Sigmoid colon (tissue), 7 donors: ENCODE data around the gene DHX35. TPM values are rescaled to one million over a fixed set of nuclear protein-coding genes. Genes with fewer than 3 reads are reported as not detected.
"Not testable (repeated sequence)": the region's sequence is repeated elsewhere in the genome, so short reads cannot be mapped to it uniquely, and the experiment has no call there.

ENCODE experiments used
- DNase-seq: peaks from one replicate; pipeline ENCODE4 v3.0.0-alpha.2; 2019
- H3K27ac ChIP-seq, 4 donors: fragments of 200-600 bp; sonication (generic); one replicate each; pipeline ENCODE4 v1.5.1; 2016 to 2019; ENCODE audit warnings: mild to moderate bottlenecking in 1 of 4
- H3K27me3 ChIP-seq, 3 donors: fragments of 200-600 bp; sonication (generic); one replicate each; pipeline ENCODE4 v1.5.1; 2019; ENCODE audit warnings: mild to moderate bottlenecking in 1 of 3
- H3K36me3 ChIP-seq, 4 donors: fragments of 200-600 bp; sonication (generic); one replicate each; pipeline ENCODE4 v1.5.1; 2016 to 2019
- H3K4me1 ChIP-seq, 4 donors: fragments of 200-600 bp; sonication (generic); one replicate each; pipeline ENCODE4 v1.5.1; 2017 to 2019
- H3K4me3 ChIP-seq, 4 donors: fragments of 200-600 bp; sonication (generic); one replicate each; pipeline ENCODE4 v1.5.1; 2017 to 2019; ENCODE audit warnings: mild to moderate bottlenecking in 2 of 4, moderate library complexity in 1 of 4
- H3K9me3 ChIP-seq, 4 donors: fragments of 200-600 bp in 3 of 4; sonication (generic) in 3 of 4; one replicate each; pipeline versions ENCODE4 v1.5.1 to v1.6.1; 2013 to 2019
- EP300 ChIP-seq, 4 donors: sonication (generic); formaldehyde crosslinking; IDR thresholded peaks; one replicate each; pipeline ENCODE4 v1.6.1; 2017; ENCODE audit warnings: antibody characterized with exemption in 4 of 4
- POLR2A ChIP-seq, 2 donors: fragments of 450-650 bp; IDR thresholded peaks; one replicate each; pipeline ENCODE4 v1.6.1; 2016; ENCODE audit warnings: antibody characterized with exemption in 2 of 2, mild to moderate bottlenecking in 2 of 2, moderate library complexity in 2 of 2
- POLR2AphosphoS5 ChIP-seq, 4 donors: sonication (generic); formaldehyde crosslinking; IDR thresholded peaks; one replicate each; pipeline ENCODE4 v1.6.1; 2017; ENCODE audit warnings: antibody characterized with exemption in 4 of 4
- WGBS, 2 donors: extraction: QIAGEN DNeasy Blood & Tissue Kit; methylation state at CpG; one replicate each; pipeline ENCODE4 v1.1.7; 2013; 5-methylcytosine and 5-hydroxymethylcytosine counted together
- intact Hi-C: fragments of 100-400 bp; cut with DNase I; formaldehyde crosslinking; loops from one replicate; pipeline ENCODE4 v1.15.1; 2023
- polyA plus RNA-seq, 3 donors: library from polyadenylated mRNA; stranded (reverse); fragments of 200-250 nt; gene quantifications; one replicate each; pipeline ENCODE4 v1.2.3, GENCODE V29; 2013
- total RNA-seq, 4 donors: library from RNA; depleted of rRNA; stranded (reverse); fragments of >200 nt; gene quantifications; one replicate each; pipeline ENCODE4 v1.1.0, GENCODE V29; 2016
- TF ChIP-seq, protein P1 (sequence below), 4 experiments: fragments of 450-650 bp in 3 of 4; fragments of 200-600 bp in 1 of 4; IDR thresholded peaks; one replicate each; pipeline ENCODE4 v1.5.1; 2016 to 2019; ENCODE audit warnings: antibody characterized with exemption in 4 of 4, mild to moderate bottlenecking in 3 of 4, moderate library complexity in 2 of 4
- donor health status: healthy with polysubstance abuse.
- donor health status: Bipolar disorder and iron deficiency.
- donor health status: healthy.

Gene DHX35
- total and polyA plus RNA-seq, 7 donors = 8.8 to 33.2 (median 16.1) TPM

DNA sequence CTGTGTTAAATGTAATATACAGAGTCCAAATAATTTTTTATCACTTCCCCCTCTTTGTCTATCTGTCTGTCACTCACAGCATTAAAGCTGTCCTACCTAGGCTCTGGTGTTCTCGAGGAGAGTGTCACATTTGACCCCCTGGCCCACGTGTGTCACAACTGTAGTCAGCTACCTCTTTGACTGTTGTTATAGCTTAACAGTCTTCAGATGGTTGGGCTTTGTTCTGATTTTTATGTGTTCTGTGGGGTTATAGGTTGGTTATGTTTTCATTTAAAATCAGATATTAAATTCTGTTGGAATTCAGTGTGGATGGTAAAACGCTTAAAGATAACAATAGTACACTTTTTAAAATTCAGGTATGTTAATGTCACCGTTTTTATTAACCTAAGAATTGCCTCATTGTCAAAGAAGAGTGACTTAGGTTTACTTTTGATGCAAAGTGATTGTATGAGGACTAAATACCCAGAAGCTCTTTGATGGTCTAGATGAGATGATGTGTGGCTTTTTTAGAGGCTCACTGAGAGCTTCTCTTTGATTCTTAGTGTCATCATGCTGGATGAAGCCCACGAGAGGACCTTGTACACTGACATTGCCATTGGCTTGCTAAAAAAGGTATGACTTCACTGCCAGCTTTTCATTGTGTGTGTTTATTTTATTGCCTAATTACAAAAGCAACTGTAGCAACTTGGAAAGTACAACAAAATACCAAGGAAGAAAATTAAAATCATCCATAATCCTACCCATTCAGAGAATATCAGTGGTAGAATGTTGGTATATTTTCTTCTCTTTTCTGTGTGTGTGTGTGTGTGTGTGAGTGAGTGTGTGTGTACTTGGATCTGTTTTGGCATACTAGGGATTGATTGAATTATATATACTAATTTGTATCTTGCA, 29.9 kb downstream of the DHX35 start:
- Histone ChIP-seq H3K4me3 (no peak overlapping the region), H3K27me3 (no peaks in the 10 kb centered on the region), H3K4me1 (peaks cover 0 to 21% (median under 1%) of the 10 kb centered on the region in 4 donors), H3K27ac (peak overlapping the region in 1 of 4 donors; percentile 6), H3K9me3 (no peaks in the 10 kb centered on the region), H3K36me3 (peaks cover 2 to 55% (median 10%) of the 10 kb centered on the region in 4 donors)
- 69 to 78% methylated on average over 5 of the region's 5 CpGs for WGBS, 2 donors
- no peak for DNase-seq
- TF ChIP-seq, protein P1, sequence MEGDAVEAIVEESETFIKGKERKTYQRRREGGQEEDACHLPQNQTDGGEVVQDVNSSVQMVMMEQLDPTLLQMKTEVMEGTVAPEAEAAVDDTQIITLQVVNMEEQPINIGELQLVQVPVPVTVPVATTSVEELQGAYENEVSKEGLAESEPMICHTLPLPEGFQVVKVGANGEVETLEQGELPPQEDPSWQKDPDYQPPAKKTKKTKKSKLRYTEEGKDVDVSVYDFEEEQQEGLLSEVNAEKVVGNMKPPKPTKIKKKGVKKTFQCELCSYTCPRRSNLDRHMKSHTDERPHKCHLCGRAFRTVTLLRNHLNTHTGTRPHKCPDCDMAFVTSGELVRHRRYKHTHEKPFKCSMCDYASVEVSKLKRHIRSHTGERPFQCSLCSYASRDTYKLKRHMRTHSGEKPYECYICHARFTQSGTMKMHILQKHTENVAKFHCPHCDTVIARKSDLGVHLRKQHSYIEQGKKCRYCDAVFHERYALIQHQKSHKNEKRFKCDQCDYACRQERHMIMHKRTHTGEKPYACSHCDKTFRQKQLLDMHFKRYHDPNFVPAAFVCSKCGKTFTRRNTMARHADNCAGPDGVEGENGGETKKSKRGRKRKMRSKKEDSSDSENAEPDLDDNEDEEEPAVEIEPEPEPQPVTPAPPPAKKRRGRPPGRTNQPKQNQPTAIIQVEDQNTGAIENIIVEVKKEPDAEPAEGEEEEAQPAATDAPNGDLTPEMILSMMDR (IDR thresholded peaks at IDR 0.05) = no peak
- TF ChIP-seq POLR2AphosphoS5 (IDR thresholded peaks at IDR 0.05) (no peak), POLR2A (IDR thresholded peaks at IDR 0.05) (no peak), EP300 (IDR thresholded peaks at IDR 0.05) (no peak)
- intact Hi-C loops = no loop called here

DNA sequence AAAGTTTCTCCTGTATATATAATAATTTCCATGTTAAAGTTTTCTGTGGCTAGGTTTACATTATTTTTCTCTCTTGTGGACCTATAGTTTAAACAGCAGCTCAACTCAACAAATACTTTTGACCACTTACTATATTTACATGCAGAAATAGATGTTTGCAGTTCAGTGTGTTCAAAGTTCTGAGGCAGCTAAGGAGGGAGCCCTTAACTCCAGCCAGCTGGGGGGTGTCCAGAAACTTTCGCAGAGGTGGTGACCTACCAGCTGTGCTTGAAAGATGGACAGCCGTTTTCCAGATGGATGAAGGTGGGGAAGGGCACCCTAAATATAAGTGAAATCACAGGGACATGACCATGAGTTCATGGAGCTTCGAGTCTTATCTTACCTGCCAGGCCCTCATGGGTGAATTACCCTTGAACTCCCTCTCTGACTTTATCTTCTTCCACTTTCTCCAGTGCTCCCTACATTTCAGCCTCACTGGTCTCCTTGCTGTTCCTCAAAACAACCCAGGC, 33.4 kb downstream of the DHX35 start:
- no peak for DNase-seq
- 78 to 88% methylated on average over 3 of the region's 3 CpGs for WGBS, 2 donors
- TF ChIP-seq POLR2AphosphoS5 (IDR thresholded peaks at IDR 0.05) (no peak), EP300 (IDR thresholded peaks at IDR 0.05) (no peak), POLR2A (IDR thresholded peaks at IDR 0.05) (no peak)
- TF ChIP-seq, protein P1 (IDR thresholded peaks at IDR 0.05) = no peak
- intact Hi-C loops = no loop called here
- peaks cover 4 to 67% (median 27%) of the 10 kb centered on the region in 4 donors for H3K36me3 ChIP-seq
- no peak overlapping the region for H3K4me3 ChIP-seq
- H3K9me3 ChIP-seq = no peaks in the 10 kb centered on the region
- H3K4me1 ChIP-seq = peaks cover 0 to 11% (median 0%) of the 10 kb centered on the region in 4 donors
- H3K27me3 ChIP-seq = no peaks in the 10 kb centered on the region
- no peak overlapping the region for H3K27ac ChIP-seq

- 93 to 98% methylated on average over 1 of the region's 1 CpG for WGBS, 2 donors
- H3K27ac ChIP-seq, H3K4me3 ChIP-seq, H3K9me3 ChIP-seq, intact Hi-C loops, DNase-seq, H3K27me3 ChIP-seq: not testable (repeated sequence)
- Histone ChIP-seq H3K36me3 (peaks cover 8 to 74% (median 27%) of the 10 kb centered on the region in 4 donors), H3K4me1 (peaks cover 0 to 11% (median 0%) of the 10 kb centered on the region in 4 donors)
Measured at GRCh38 chr20:38996866-38997265, 34.7 kb downstream of the DHX35 start.

- no peak overlapping the region for H3K27ac ChIP-seq
- no peak for DNase-seq
- no peaks in the 10 kb centered on the region for H3K27me3 ChIP-seq
- peaks cover 0 to 5% (median 0%) of the 10 kb centered on the region in 4 donors for H3K4me1 ChIP-seq
- H3K4me3 ChIP-seq = no peak overlapping the region
- no peaks in the 10 kb centered on the region for H3K9me3 ChIP-seq
- 73 to 92% methylated on average over 8 of the region's 8 CpGs for WGBS, 2 donors
- intact Hi-C loops = no loop called here
- TF ChIP-seq, protein P1 (IDR thresholded peaks at IDR 0.05) = no peak
- TF ChIP-seq POLR2AphosphoS5 (IDR thresholded peaks at IDR 0.05) (no peak), POLR2A (IDR thresholded peaks at IDR 0.05) (no peak), EP300 (IDR thresholded peaks at IDR 0.05) (no peak)
- peaks cover 8 to 82% (median 28%) of the 10 kb centered on the region in 4 donors for H3K36me3 ChIP-seq
Measured at GRCh38 chr20:38997622-38998021, 35.5 kb downstream of the DHX35 start.

GRCh38 chr20:38999217-38999616, 37.1 kb downstream of the DHX35 start:
- H3K27me3 ChIP-seq = no peaks in the 10 kb centered on the region
- no peak for DNase-seq
- intact Hi-C loops = no loop called here
- H3K36me3 ChIP-seq = peaks cover 12 to 98% (median 37%) of the 10 kb centered on the region in 4 donors
- H3K4me3 ChIP-seq = no peak overlapping the region
- 89 to 90% methylated on average over 3 of the region's 3 CpGs for WGBS, 2 donors
- no peaks in the 10 kb centered on the region for H3K4me1 ChIP-seq
- H3K9me3 ChIP-seq = no peaks in the 10 kb centered on the region
- no peak overlapping the region for H3K27ac ChIP-seq
- TF ChIP-seq POLR2AphosphoS5 (IDR thresholded peaks at IDR 0.05) (no peak), EP300 (IDR thresholded peaks at IDR 0.05) (no peak), POLR2A (IDR thresholded peaks at IDR 0.05) (no peak)
- TF ChIP-seq, protein P1 (IDR thresholded peaks at IDR 0.05) = no peak
